Stimulated activated CD4-positive, alpha-beta T cell treated with anti-CD3 and anti-CD28 coated beads, Interleukin-4, amount 100 ng/mL, for 1 hour (primary cell): Measurements from ENCODE around the gene MCOLN3.
"Not testable (repeated sequence)": the region's sequence is repeated elsewhere in the genome, so short reads cannot be mapped to it uniquely, and the experiment has no call there.

Experiments
- DNase-seq: peaks from one replicate; pipeline ENCODE4 v3.0.0-alpha.2; 2020

Gene MCOLN3

GRCh38 chr1:84988588-84988987 lies 59.7 kb downstream of the MCOLN3 start:
- no peak for DNase-seq

- DNase-seq: not testable (repeated sequence)
These were observed 61.7 kb downstream of the MCOLN3 start for GRCh38 chr1:84986561-84986960.

- DNase-seq: no peak
These were observed 62.9 kb downstream of the MCOLN3 start for GRCh38 chr1:84985365-84985764.

- DNase-seq: no peak
These were observed 65.9 kb downstream of the MCOLN3 start for GRCh38 chr1:84982395-84982794.

GRCh38 chr1:84975035-84975434 lies 73.3 kb downstream of the MCOLN3 start:
- DNase-seq: no peak

- DNase-seq: no peak
These were observed 74.6 kb downstream of the MCOLN3 start for GRCh38 chr1:84973498-84974334.

- DNase-seq: no peak
These were observed 75.8 kb downstream of the MCOLN3 start for GRCh38 chr1:84972377-84972987.

- DNase-seq: no peak
These were observed 76.3 kb downstream of the MCOLN3 start for GRCh38 chr1:84971957-84972356.

- no peak for DNase-seq
These were observed 78.6 kb downstream of the MCOLN3 start for GRCh38 chr1:84969489-84970250.

- no peak for DNase-seq
These were observed 79.4 kb downstream of the MCOLN3 start for GRCh38 chr1:84968865-84969264.

- no peak for DNase-seq
These were observed 80.2 kb downstream of the MCOLN3 start for GRCh38 chr1:84968101-84968500.
